Measurements from ENCODE around the gene P4HA3.

The P4HA3 gene

DNA sequence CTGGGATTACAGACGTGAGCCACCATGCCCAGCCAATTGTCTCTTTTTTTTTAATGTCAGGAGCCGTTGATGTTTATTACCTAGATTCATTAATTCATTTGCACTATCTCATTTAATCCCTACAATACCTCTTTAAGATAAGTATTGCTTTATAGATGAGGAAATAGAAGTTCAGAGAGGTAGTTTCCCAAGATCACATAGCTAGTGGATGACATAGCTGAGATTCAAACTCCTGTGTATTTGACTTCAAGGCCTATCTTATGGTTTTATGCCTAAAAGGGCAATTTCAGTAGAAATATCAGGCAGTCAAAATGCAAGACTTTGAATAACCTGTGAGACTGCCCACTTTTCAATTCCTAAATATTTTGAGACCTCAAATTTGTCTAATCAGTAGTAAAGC is 73.9 kb downstream of the P4HA3 start:
- Histone ChIP-seq H3K9ac (ENCODE audit: low read length) (no peak overlapping the region), H3K9me3 (ENCODE audit: insufficient read depth, low read length) (no peaks in the 10 kb centered on the region), H3K36me3 (replicated peaks; ENCODE audit: low read depth, low read length) (peaks cover 48% of the 10 kb centered on the region), H4K20me1 (ENCODE audit: insufficient read depth, low read length) (no peaks in the 10 kb centered on the region), H3K27me3 (ENCODE audit: low read depth, low read length) (no peaks in the 10 kb centered on the region), H3K27ac (ENCODE audit: low read length) (no peak overlapping the region), H3K4me1 (ENCODE audit: low read length) (no peaks in the 10 kb centered on the region), H3K79me2 (ENCODE audit: low read length) (no peaks in the 10 kb centered on the region), H3K4me3 (ENCODE audit: low read length) (no peak overlapping the region), H2AFZ (ENCODE audit: low read depth, low read length) (no peak overlapping the region), H3K4me2 (ENCODE audit: low read length) (no peak overlapping the region)
- TF ChIP-seq CTCF (IDR thresholded peaks at IDR 0.05; ENCODE audit: low read depth, low read length) (no peak), EZH2phosphoT487 (IDR thresholded peaks at IDR 0.05; ENCODE audit: low read depth) (no peak)

DNA sequence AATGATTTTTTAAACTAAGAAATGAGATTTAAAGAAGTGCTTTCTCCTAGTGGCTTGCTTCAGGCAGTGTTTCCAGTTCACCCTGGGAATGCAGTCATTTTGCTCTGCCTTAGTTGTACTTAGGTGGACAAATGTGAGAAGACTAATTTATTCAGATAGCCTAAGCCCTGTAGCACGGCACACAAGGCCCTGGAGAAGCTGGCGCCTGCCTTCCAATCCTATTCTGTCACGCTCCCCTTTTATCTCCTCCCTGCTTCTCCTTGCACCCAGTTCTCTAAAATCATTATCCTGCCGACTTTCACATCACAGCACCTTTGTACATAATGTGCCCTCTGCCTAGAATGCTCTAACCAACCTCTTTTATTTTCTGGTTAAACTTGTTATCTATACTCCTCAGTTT is 76.3 kb downstream of the P4HA3 start:
- Histone ChIP-seq H3K36me3 (replicated peaks; ENCODE audit: low read depth, low read length) (peaks cover 53% of the 10 kb centered on the region), H2AFZ (ENCODE audit: low read depth, low read length) (no peak overlapping the region), H3K4me1 (ENCODE audit: low read length) (no peaks in the 10 kb centered on the region), H3K4me3 (ENCODE audit: low read length) (no peak overlapping the region), H3K27ac (ENCODE audit: low read length) (no peak overlapping the region), H3K79me2 (ENCODE audit: low read length) (no peaks in the 10 kb centered on the region), H3K9me3 (ENCODE audit: insufficient read depth, low read length) (no peaks in the 10 kb centered on the region), H4K20me1 (ENCODE audit: insufficient read depth, low read length) (no peaks in the 10 kb centered on the region), H3K9ac (ENCODE audit: low read length) (no peak overlapping the region), H3K27me3 (ENCODE audit: low read depth, low read length) (no peaks in the 10 kb centered on the region), H3K4me2 (ENCODE audit: low read length) (no peak overlapping the region)
- TF ChIP-seq EZH2phosphoT487 (IDR thresholded peaks at IDR 0.05; ENCODE audit: low read depth) (no peak), CTCF (IDR thresholded peaks at IDR 0.05; ENCODE audit: low read depth, low read length) (no peak)

DNA sequence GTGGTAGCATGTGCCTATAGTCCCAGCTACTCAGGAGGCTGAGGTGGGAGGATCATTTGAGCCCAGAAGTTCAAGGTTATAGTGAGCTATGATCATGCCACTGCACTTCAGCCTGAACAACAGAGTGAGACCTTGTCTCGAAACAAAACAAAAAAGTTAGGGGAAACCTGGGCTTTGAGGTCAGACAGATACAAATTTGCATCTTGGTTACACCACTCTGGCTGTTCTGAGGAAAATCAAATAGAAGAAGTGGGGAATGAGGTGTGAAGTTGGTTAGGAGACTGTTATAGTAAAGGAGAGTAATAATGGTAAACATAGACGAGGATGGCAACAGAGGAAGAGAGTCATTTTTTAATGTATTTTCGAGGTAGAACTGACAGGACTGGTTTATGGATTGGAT is 77.8 kb downstream of the P4HA3 start:
- Histone ChIP-seq H3K4me2 (ENCODE audit: low read length) (no peak overlapping the region), H3K27ac (ENCODE audit: low read length) (no peak overlapping the region), H3K79me2 (ENCODE audit: low read length) (no peaks in the 10 kb centered on the region), H3K36me3 (replicated peaks; ENCODE audit: low read depth, low read length) (peaks cover 45% of the 10 kb centered on the region), H3K4me3 (ENCODE audit: low read length) (no peak overlapping the region), H3K9ac (ENCODE audit: low read length) (no peak overlapping the region), H3K27me3 (ENCODE audit: low read depth, low read length) (no peaks in the 10 kb centered on the region), H3K4me1 (ENCODE audit: low read length) (no peaks in the 10 kb centered on the region), H3K9me3 (ENCODE audit: insufficient read depth, low read length) (no peaks in the 10 kb centered on the region), H4K20me1 (ENCODE audit: insufficient read depth, low read length) (no peaks in the 10 kb centered on the region), H2AFZ (ENCODE audit: low read depth, low read length) (no peak overlapping the region)
- TF ChIP-seq CTCF (IDR thresholded peaks at IDR 0.05; ENCODE audit: low read depth, low read length) (no peak), EZH2phosphoT487 (IDR thresholded peaks at IDR 0.05; ENCODE audit: low read depth) (no peak)

DNA sequence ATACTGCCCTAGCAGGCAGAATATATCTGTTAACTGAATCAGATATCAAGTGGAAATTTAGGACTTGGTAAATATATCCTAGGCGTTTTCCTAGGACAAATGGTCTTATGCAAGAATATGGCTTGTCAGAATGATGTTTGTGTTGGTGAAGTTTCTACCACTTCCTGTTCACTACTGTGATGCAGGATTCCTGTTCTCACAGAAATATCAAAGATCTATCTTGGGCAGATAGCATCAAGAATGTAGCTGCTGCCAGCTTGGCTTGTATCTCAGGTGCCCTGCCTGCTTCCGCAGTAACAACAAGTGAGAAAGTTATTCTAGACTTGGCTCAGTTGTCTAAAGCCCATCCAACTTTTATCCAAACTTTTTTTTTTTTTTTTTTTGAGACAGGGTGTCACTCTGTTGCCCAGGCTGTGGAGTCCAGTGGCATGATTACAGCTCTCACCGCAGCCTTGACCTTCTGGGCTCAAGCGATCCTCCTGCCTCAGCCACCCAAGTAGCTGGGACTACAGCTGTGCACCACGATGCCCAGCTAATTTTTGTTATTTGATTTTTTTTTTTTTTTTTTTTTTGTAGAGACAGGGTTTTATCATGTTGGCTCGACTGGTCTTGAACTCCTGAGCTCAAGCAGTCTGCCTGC is 79.0 kb downstream of the P4HA3 start:
- Histone ChIP-seq H3K4me2 (ENCODE audit: low read length) (no peak overlapping the region), H3K4me3 (ENCODE audit: low read length) (no peak overlapping the region), H4K20me1 (ENCODE audit: insufficient read depth, low read length) (no peaks in the 10 kb centered on the region), H3K79me2 (ENCODE audit: low read length) (no peaks in the 10 kb centered on the region), H3K27me3 (ENCODE audit: low read depth, low read length) (no peaks in the 10 kb centered on the region), H2AFZ (ENCODE audit: low read depth, low read length) (no peak overlapping the region), H3K36me3 (replicated peaks; ENCODE audit: low read depth, low read length) (peaks cover 34% of the 10 kb centered on the region), H3K4me1 (ENCODE audit: low read length) (no peaks in the 10 kb centered on the region), H3K9me3 (ENCODE audit: insufficient read depth, low read length) (no peaks in the 10 kb centered on the region), H3K27ac (ENCODE audit: low read length) (no peak overlapping the region), H3K9ac (ENCODE audit: low read length) (no peak overlapping the region)
- TF ChIP-seq EZH2phosphoT487 (IDR thresholded peaks at IDR 0.05; ENCODE audit: low read depth) (no peak), CTCF (IDR thresholded peaks at IDR 0.05; ENCODE audit: low read depth, low read length) (no peak)

All from OCI-LY3 (cell line).